Endothelial cell of umbilical vein (primary cell): Measurements from ENCODE around the gene ZNF768. TPM values are rescaled to one million over a fixed set of nuclear protein-coding genes. Genes with fewer than 3 reads are reported as not detected.
A peak's percentile ranks its signal among the peaks of the same experiment; 100 is the strongest.

Experiments used
- BruUV-seq: library from RNA; stranded (reverse); fragments of 400-500 nt; replicated peaks from 2 replicates; lab custom pipeline; 2021; lab: Mats Ljungman, UMichigan
- CTCF ChIA-PET: fragments of 300-600, 350-600 bp; sonication (Branson Sonifier 250); formaldehyde crosslinking; loops from one replicate; lab custom pipeline; 2021; ENCODE audit warnings: antibody characterized with exemption, inconsistent platforms; lab: Charles Lee
- POLR2A ChIA-PET: fragments of 300-600, 350-600 bp; sonication (Branson Sonifier 250); formaldehyde crosslinking; loops from one replicate; lab custom pipeline; 2021; ENCODE audit warnings: antibody characterized with exemption, inconsistent platforms; lab: Charles Lee
- DNase-seq: peaks from one replicate; pipeline ENCODE4 v3.0.0-alpha.2; 2011; ENCODE audit warnings: low read depth, low spot score
- FAIRE-seq: peaks from 2 replicates; lab custom pipeline; 2011; peaks lifted over from hg19 to GRCh38; lab: Jason Lieb, UNC
- H2AFZ ChIP-seq: 2 replicates; pipeline ENCODE4 v1.6.0; 2012; ENCODE audit warnings: low read depth, low read length, control low read depth, inconsistent platforms
- H3K27ac ChIP-seq: 2 replicates; pipeline ENCODE4 v1.5.1; 2011; ENCODE audit warnings: low read depth, mild to moderate bottlenecking, control low read depth, low read length, moderate library complexity; ENCODE audit not compliant: insufficient read depth
- H3K27me3 ChIP-seq, 2 experiments: 2 replicates each; pipeline versions ENCODE4 v1.6.0 to v1.6.1; 2011; ENCODE audit warnings: low read length in 2 of 2, mixed read lengths in 1 of 2; ENCODE audit not compliant: control insufficient read depth in 2 of 2, insufficient read depth in 2 of 2
- H3K36me3 ChIP-seq, 2 experiments: 2 replicates in 1 of 2; 3 replicates in 1 of 2; pipeline ENCODE4 v1.5.1; 2011; ENCODE audit warnings: low read length in 2 of 2, mild to moderate bottlenecking in 1 of 2, moderate library complexity in 1 of 2; ENCODE audit not compliant: control insufficient read depth in 2 of 2, insufficient read depth in 2 of 2; ENCODE audit errors: extremely low read depth in 1 of 2
- H3K4me1 ChIP-seq: 3 replicates; pipeline ENCODE4 v1.5.1; 2011; ENCODE audit warnings: mild to moderate bottlenecking, low read length; ENCODE audit not compliant: control insufficient read depth, insufficient read depth; ENCODE audit errors: extremely low read depth
- H3K4me2 ChIP-seq: 2 replicates; pipeline ENCODE4 v1.6.1; 2011; ENCODE audit warnings: low read length, control low read depth, mixed read lengths; ENCODE audit not compliant: insufficient read depth
- H3K4me3 ChIP-seq, 3 experiments: fragments of 200-600 bp in 1 of 3; sonication (generic), shearing (Covaris generic) in 1 of 3; replicated peaks in 1 of 3; 2 replicates each; pipeline ENCODE4 v1.5.1; 2011 to 2016; ENCODE audit warnings: control low read depth in 3 of 3, low read length in 3 of 3, mild to moderate bottlenecking in 2 of 3, inconsistent platforms in 1 of 3, low read depth in 1 of 3, moderate library complexity in 1 of 3; ENCODE audit not compliant: insufficient read depth in 1 of 3
- H3K79me2 ChIP-seq: 2 replicates; pipeline ENCODE4 v1.6.0; 2012; ENCODE audit warnings: low read length, inconsistent platforms; ENCODE audit not compliant: control insufficient read depth, insufficient read depth
- H3K9ac ChIP-seq: replicated peaks from 2 replicates; pipeline ENCODE3; 2011; ENCODE audit warnings: low read length, control low read depth; ENCODE audit not compliant: insufficient read depth; ENCODE audit errors: extremely low read depth
- H3K9me1 ChIP-seq: replicated peaks from 3 replicates; pipeline ENCODE4 v1.6.0; 2011; ENCODE audit warnings: mild to moderate bottlenecking, low read length; ENCODE audit not compliant: control insufficient read depth, insufficient read depth; ENCODE audit errors: extremely low read depth
- H3K9me3 ChIP-seq: replicated peaks from 2 replicates; pipeline ENCODE4 v1.5.1; 2012; ENCODE audit warnings: low read length, inconsistent platforms; ENCODE audit not compliant: control insufficient read depth, insufficient read depth
- H4K20me1 ChIP-seq: replicated peaks from 2 replicates; pipeline ENCODE3; 2011; ENCODE audit warnings: mild to moderate bottlenecking, low read length; ENCODE audit not compliant: control insufficient read depth, insufficient read depth; ENCODE audit errors: extremely low read depth
- FOS ChIP-seq: IDR thresholded peaks from 2 replicates; pipeline ENCODE4 v1.6.1; 2011; ENCODE audit warnings: mild to moderate bottlenecking, low read length, moderate library complexity, borderline replicate concordance; ENCODE audit not compliant: insufficient read depth
- MYC ChIP-seq: IDR thresholded peaks from one replicate; pipeline ENCODE4 v1.6.1; 2011; ENCODE audit warnings: mild to moderate bottlenecking, low read depth, low read length
- dilution Hi-C: fragments of 300-500 bp; cut with MboI; formaldehyde crosslinking; loops from one replicate; pipeline ENCODE4 v1.15.0; 2019; ENCODE audit warnings: low sequenced_read_pairs; ENCODE audit not compliant: extremely low pct_ligation_motif_present
- intact Hi-C: fragments of 100-400 bp; cut with micrococcal nuclease; formaldehyde crosslinking; loops from one replicate; pipeline ENCODE4 v1.10.0; 2022
- polyA plus RNA-seq, 4 experiments: library from polyadenylated mRNA; depleted of rRNA in 3 of 4; stranded (reverse) in 3 of 4; unstranded in 1 of 4; fragments of >200 nt; gene quantifications; 2 replicates each; pipeline versions ENCODE4 v1.2.1 to v1.2.3, GENCODE V29; 2011 to 2012; ENCODE audit warnings: missing spikeins in 1 of 4
- total RNA-seq: library from RNA; stranded (reverse); gene quantifications from 2 replicates; pipeline ENCODE4 v1.2.3, GENCODE V29; 2021
- TF ChIP-seq, protein P1 (sequence below), 2 donors: IDR thresholded peaks; 1 replicate in 1 of 2; 2 replicates in 1 of 2; pipeline ENCODE4 v1.5.1; 2011; ENCODE audit warnings: low read length in 2 of 2, mild to moderate bottlenecking in 2 of 2, moderate library complexity in 2 of 2, control low read depth in 1 of 2, inconsistent platforms in 1 of 2, low read depth in 1 of 2; ENCODE audit not compliant: insufficient read depth in 1 of 2; ENCODE audit errors: extremely low read depth in 1 of 2
- TF ChIP-seq, protein P2 (sequence below): IDR thresholded peaks from 2 replicates; pipeline ENCODE4 v1.6.1; 2011; ENCODE audit not compliant: insufficient read depth, insufficient read length

Gene ZNF768
- total and polyA plus RNA-seq, 2 donors (not counting 3 experiments of a cell fraction or from before 2014, with no cell fraction given), result 24.2 to 24.7 TPM

DNA sequence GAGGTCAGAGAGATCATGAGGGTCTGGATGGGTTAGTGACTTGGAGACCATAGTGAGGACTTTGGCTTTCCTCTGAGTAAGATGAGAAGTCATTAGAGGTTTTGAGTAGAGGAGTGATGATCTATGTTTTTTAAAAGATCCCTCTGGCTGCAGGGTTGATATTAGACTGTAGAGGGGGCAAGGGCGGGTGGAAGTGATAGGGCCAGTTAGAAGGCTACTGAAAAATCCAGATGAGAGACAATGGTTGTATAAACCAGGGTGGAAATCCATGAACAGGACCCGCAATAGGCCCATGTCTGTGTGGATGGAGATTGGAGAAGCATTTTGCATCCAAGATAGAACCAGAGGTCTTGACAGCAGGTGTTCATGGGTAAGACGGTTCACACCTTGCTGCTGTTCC, 44.0 kb downstream of the ZNF768 start:
- Histone ChIP-seq H3K9me3 (no peaks in the 10 kb centered on the region), H3K4me1 (peaks cover 7% of the 10 kb centered on the region), H3K36me3 (no peaks in the 10 kb centered on the region), H3K27me3 (peaks cover 0 to 5% of the 10 kb centered on the region in 2 experiments), H2AFZ (no peak overlapping the region), H3K27ac (no peak overlapping the region), H3K4me3 (no peak overlapping the region), H4K20me1 (no peaks in the 10 kb centered on the region), H3K79me2 (no peaks in the 10 kb centered on the region), H3K4me2 (no peak overlapping the region), H3K9ac (no peak overlapping the region), H3K9me1 (no peaks in the 10 kb centered on the region)
- CTCF ChIA-PET, result interaction anchor here (1.4 kb wide), 1 partner anchor 116 kb away, joined by 3 read pairs; no protein-coding TSS in a partner anchor
- DNase-seq (no peak), FAIRE-seq (no peak)
- dilution Hi-C loops (no loop called here), intact Hi-C loops (no loop called here)
- BruUV-seq, result no TSS peak
- POLR2A ChIA-PET, result no interaction called here
- no peak for TF ChIP-seq FOS
- TF ChIP-seq, protein P1, sequence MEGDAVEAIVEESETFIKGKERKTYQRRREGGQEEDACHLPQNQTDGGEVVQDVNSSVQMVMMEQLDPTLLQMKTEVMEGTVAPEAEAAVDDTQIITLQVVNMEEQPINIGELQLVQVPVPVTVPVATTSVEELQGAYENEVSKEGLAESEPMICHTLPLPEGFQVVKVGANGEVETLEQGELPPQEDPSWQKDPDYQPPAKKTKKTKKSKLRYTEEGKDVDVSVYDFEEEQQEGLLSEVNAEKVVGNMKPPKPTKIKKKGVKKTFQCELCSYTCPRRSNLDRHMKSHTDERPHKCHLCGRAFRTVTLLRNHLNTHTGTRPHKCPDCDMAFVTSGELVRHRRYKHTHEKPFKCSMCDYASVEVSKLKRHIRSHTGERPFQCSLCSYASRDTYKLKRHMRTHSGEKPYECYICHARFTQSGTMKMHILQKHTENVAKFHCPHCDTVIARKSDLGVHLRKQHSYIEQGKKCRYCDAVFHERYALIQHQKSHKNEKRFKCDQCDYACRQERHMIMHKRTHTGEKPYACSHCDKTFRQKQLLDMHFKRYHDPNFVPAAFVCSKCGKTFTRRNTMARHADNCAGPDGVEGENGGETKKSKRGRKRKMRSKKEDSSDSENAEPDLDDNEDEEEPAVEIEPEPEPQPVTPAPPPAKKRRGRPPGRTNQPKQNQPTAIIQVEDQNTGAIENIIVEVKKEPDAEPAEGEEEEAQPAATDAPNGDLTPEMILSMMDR (IDR thresholded peaks at IDR 0.05; ENCODE audit: extremely low read depth in 1 of 2, insufficient read depth in 1 of 2, low read depth in 1 of 2, low read length in 2 of 2), result peak in 1 of 2 donors; percentile 4

DNA sequence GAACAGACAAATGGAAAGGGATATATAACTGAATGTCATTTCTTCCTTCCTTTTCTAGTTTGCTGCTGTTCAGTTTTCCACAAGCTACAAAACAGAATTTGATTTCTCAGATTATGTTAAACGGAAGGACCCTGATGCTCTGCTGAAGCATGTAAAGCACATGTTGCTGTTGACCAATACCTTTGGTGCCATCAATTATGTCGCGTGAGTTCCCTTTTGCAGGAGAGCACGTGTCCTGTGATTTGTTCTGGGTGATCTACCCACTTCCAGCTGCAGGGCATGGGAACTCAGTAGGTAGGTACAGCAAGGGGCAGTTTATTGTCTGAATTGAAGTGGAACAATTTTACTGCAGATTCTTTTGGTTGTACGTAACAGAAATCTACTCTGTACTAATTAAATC, 45.0 kb downstream of the ZNF768 start:
- Histone ChIP-seq H3K36me3 (no peaks in the 10 kb centered on the region), H3K27ac (no peak overlapping the region), H3K4me2 (no peak overlapping the region), H3K9me3 (no peaks in the 10 kb centered on the region), H2AFZ (no peak overlapping the region), H3K4me3 (no peak overlapping the region), H3K27me3 (peaks cover 0 to 5% of the 10 kb centered on the region in 2 experiments), H4K20me1 (no peaks in the 10 kb centered on the region), H3K4me1 (peaks cover 7% of the 10 kb centered on the region), H3K79me2 (no peaks in the 10 kb centered on the region), H3K9me1 (no peaks in the 10 kb centered on the region), H3K9ac (no peak overlapping the region)
- dilution Hi-C loops, result no loop called here
- intact Hi-C loops, result no loop called here
- BruUV-seq, result no TSS peak
- no peak for FAIRE-seq
- no peak for TF ChIP-seq MYC
- TF ChIP-seq, protein P1 (IDR thresholded peaks at IDR 0.05; ENCODE audit: extremely low read depth in 1 of 2, insufficient read depth in 1 of 2, low read depth in 1 of 2, low read length in 2 of 2), result no peak
- TF ChIP-seq, protein P2, sequence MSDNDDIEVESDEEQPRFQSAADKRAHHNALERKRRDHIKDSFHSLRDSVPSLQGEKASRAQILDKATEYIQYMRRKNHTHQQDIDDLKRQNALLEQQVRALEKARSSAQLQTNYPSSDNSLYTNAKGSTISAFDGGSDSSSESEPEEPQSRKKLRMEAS, result no peak
- no peak for DNase-seq
- ChIA-PET CTCF (no interaction called here), POLR2A (no interaction called here)
